GM21529 (cell line): Measurements from ENCODE around the gene ORM2.

Experiments used
- ATAC-seq: cut with Tn5 transposase; IDR thresholded peaks from one replicate; pipeline ENCODE4 v1.9.1; 2021; ENCODE audit not compliant: unreplicated experiment

ORM2 gene

DNA sequence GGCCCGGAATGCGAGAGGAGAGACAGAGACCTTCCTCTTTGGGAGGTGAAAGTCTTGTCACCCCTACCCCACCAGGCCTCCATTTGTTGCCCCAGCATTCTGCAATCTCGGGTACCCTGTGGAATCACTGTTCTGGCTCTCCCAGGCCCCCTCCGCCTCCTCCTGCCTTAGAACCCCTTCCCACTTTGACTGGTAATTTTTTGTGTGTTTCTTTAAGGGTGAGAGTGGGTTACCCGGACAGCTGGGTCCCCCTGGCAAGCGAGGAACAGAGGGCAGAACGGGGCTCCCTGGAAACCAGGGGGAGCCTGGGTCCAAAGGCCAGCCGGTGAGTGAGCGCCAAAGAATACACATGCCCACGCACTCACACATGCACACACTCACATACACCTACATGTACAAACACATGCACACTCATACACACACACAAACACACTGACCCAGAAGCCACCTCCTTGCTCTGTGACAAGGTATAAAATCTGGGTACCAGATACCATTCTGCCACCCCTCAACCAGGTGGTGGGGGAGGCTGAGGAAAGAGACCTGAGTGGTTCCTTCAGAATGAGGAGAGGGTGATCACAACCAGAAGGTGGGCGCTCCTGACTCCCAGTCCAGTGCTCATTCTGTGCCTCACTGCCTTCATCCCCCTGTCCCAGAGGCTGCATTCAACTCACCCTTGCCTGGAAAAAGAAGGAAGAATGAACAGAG, 37.6 kb upstream of the ORM2 start:
- ATAC-seq, result no peak

DNA sequence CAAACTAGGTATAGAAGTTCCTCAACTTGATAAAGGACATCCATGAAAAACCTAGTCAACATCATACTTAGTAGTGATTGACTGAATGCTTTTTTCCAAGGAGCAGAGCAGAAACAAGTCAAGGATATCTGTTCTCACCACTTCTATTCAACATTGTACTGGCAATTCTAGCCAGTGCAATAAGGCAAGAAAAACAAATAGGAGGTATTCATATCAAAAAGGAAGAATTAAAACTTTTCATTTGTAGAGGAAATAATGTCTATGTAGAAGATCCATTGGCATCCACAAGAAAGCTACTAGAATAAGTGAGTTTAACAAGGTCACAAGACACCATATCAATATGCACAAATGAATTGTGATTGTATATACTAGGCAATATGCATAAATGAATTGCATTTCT, 35.0 kb upstream of the ORM2 start:
- no peak for ATAC-seq

DNA sequence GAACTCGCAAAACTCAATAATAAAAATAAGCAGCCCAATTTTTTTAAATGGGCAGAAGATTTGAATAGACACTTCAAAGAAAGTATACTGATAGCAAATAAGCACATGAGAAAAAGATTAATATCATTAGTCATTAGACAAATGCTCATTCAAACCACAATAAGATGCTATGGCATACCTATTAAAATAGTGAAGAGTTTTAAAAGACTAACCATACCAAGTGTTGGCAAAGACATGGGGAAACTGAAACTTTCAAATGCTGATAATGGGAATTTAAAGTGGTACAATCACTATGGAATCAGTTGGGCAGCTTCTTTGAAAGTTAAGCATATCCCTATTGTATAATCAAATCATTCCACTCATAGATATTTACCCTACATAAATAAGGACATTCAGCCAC, 33.3 kb upstream of the ORM2 start:
- ATAC-seq, result no peak

DNA sequence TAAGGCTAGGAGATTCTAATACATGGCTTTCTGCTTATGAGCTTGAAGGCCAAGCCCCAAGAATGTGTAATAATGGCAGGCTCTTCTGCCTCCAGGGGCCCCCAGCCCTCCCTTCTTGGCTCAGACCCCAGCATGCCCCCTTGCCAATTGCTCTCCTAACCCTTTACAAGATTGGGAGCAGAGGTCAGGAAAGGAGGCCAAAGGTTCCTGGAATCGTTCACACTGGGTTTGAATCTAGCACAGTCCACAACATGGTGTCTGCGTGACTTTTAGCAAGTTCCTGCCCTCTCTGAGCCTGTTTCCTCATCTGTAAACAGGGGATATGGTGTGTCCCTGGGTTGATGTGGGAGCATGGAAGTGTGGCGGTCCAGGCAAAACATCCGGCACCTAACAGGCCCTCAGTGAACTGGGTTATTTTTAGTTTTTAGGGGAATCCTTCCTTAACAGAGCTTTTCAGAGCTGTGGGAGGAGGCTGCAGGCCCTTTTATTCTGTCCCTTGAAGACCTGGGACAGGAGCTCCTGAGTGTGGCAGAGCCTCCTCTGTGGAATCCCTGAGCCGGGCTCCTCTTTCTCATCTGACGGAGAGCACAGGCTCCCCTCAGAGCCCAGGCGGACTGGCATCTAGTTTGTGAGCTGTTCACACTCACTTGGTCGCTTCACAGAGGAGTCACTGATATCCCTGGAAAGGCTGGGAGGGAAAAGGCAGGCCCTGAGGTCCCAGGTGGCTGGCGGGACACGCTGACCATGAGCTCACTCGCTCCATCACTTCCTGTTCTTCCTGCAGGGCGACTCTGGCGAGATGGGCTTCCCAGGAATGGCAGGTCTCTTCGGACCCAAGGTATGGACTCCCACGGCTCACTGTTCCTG, 30.1 kb upstream of the ORM2 start:
- no peak for ATAC-seq

DNA sequence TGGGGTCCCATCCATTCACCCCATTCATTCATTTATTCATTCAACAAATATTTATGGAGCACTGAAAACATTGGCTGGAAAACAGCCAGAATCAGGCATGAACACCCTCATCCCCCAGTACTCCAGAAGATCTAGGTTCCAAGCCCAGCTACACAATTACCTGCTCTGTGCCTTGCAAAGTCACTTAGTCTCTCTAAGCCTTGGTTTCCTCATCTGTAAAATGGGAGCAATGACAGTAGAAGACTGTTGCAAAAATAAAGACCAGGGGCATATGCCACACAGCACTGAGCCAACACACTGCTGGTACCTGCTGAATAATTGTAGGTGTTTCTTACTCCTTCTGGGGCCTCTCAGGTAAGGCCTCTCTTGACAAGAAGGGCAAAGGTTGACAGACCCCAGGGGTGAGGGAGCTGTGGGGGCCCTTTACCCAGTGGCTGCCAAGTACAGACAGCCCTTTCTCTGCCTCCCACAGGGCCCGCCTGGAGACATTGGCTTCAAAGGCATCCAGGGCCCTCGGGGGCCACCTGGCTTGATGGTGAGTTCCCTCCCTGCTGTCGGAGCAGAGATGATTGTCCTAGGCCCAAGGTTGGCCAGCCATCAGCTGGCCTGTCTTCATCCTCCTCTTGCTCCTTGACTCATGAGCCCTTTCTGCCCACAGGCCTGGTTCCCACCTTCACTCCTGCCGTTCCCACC, 29.4 kb upstream of the ORM2 start:
- ATAC-seq, result no peak

DNA sequence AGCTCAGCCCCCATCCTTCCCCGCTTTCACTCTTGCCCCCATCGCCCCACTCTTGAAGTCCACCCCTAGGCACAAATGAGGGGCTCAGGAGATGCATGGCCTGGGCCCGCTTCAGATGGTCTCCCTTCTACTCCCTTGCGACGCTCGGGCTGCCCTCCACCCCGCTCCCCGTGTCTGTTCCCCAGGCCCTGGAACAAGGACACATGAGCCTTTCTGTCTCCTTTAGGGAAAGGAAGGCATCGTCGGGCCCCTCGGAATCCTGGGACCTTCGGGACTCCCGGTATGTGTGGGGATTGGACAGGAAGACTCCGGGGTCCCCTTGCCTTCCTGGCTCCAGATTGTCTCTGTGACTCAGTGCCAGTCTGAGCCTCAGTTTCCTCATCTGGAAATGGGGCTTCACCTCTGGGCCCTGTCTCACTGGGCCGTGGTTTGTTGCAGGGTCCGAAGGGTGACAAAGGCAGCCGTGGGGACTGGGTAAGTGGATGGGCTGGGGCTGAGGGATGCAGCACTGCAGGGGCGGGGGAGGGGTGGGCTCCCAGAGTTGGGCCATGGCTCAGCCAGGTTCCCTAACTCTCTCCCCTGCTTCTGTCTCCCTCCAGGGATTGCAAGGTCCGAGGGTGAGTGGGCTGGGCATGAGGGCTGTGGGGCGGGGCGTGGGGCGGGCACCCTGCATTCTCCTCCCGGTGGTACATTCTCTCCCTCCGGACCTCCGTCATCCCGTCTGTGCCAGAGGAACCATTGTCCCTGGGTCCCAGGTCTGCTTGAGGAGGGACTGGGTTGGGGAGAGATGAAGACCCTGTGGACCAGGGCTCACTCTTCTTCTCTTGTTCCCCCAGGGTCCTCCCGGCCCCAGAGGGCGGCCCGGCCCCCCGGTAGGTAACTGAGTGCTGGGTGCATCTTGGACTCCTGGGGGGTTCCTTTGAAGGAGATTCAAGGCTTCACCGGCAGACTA, 28.5 kb upstream of the ORM2 start:
- ATAC-seq, result no peak

DNA sequence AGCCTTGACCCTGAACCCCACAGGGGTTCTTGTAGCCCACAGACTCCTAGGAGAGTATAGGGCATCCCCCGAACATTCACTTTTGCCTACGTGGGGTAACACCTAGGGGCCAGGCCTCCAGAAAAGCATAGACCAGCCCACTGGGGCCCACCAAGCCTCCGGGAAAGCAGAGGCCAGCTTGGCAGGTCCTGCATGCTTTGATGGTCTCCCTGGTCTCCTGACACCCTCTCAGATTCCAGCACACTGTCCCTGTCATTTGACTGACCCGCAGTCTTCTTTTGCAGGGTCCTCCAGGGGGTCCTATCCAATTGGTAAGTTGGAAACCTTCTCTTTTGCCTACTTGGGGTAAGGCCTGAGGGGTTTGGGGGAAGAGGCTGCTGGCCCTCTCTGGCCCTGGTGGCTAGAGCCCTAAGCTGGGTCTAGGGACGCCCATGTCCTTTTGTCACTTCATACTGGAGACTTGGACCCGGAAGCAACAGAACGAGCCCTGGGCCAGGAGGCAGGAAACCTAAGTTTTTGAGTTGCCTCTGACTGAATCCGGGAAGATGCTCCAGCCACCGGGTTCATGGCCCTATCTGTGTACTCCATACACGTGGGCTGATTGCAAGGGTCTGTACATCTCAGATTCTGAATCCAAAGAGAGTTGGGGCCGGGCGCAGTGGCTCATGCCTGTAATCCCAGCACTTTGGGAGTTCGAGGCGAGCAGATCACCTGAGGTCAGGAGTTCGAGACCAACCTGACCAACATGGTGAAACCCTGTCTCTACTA, 27.7 kb upstream of the ORM2 start:
- ATAC-seq, result no peak

DNA sequence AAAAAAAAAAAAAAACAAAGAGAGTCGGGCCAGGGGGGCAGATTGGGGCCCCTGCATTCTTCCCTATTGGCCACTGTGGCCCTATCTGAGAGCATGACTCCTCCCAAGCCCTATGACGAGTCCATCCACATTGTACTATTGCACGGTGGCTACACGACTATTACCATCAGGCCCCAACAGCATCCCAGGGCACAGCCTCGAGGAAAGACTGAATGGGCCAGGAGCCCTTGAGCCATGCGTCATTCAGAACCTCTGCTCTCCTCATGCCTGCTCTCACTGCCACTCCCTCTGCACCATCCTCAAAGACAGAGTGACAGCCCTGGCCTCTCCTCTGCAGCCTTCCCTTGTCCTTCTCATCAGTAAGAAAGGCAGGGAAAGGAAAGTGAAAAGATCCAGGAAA, 26.9 kb upstream of the ORM2 start:
- ATAC-seq, result no peak

DNA sequence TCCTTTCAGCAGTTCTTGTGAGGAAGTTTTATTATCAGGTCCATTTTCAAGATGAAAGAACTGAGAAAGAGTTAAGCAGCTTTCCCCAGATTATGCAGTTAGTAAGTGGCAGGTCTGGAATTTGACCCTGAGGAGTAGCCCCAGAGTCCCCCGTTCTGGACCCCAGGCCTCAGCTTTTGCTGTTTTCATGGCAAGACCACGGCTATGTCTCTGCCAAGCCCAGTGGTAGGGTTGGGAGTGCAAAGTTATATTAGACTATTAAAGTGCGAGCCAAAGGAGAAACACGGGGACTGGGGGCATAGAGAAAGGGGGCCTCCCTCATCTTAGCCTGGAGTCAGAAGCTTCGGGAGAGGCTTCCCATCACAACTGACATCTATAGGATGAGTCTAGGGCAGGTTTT, 26.1 kb upstream of the ORM2 start:
- ATAC-seq, result no peak

DNA sequence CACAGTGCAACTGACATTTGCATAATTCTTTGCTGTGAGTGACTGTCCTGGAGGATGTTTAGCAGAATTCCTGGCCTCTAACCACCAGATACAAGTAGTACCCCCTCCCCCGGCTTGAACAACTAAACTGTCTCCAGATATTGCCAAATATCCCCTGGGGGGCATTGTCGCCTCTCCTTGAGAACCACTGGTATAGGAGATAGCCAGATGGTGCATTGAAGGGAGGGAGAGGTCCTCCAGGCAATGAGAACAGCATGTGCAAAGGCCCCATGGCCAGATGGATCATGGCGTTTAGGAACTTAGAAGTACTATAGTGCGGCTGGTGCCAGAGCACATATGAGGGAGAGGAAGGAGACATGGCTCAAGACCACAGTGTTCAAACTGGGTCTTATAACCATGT, 25.7 kb upstream of the ORM2 start:
- ATAC-seq, result no peak

DNA sequence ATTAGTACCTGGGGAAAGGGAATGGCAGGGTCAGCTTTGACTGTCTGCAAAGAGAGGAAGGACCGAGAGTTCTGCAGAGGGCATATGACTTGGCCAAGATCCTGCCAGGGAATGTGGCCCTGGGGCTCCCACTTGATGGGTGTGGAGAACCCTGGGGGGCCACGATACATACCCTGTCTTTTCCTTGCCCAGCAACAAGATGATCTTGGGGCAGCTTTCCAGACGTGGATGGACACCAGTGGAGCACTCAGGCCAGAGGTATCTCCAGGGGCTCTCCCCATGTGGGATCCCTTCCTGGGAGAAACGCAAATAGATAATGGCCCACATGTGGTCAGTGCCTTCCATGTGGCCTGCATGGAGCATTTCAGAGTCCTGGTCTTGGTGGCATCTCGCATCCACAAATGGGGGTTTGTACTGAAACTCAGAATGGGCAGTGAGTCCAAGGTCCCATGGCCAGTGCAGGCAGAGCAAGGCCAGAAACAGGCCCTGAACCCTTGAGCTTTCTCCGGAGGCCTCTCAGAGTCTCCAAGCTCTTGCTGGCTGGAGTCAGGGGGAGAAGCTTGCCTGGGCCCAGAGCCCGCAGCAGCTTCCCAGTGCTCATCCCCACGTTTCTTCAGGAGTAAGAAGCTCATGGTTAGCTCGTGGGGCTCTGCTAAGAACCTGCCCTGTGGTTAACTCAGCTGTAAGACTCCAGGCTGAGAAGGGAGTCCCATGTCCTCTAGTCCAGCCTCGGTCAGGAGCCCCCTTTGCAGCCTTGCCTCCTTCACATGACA, 25.1 kb upstream of the ORM2 start:
- ATAC-seq, result no peak

DNA sequence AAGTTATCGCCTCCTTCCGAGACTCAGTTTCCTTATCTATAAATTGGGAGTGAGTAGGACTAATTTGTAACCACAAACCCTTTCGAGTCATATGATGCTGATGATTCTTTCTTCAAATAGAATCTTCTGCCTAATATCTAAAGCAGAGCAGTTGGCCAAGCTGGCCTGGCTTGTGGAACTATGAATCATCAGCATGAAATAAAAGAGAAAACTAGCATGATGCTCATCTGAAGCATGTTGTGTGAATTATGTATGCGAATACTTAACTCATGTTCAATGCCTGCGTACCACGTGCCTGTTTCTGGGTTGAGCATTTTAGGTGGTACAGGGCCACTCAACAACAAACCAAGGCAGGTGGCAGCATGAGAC, 21.8 kb upstream of the ORM2 start:
- no peak for ATAC-seq

DNA sequence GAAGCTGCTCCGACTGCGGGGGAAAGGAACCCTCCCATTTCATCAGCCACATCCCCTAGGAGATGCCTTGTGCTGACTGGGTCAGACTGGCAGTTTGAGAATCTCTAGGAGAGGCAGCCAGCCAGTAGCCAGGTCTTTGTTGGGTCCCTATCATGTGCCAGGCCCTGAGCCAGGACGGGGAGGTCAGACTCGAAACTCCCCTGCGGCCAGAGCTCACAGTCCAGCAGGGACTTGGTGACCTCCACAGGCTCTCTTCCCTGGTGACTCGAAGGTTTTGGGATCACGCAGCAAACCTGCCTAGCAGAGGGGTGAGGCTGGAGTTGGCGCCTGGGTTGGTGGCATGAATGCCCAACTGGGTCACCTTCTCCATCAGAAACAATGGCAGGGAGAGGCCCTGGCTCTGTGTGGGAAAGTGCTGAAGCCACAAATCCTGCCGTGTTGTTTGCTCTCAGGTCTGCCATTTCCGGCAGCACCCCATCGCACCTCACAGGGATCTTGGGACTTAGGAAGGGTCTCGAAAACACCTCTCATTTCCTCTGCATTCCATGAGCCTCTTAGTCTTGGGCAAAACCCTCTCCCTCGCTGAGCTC, 21.2 kb upstream of the ORM2 start:
- no peak for ATAC-seq

DNA sequence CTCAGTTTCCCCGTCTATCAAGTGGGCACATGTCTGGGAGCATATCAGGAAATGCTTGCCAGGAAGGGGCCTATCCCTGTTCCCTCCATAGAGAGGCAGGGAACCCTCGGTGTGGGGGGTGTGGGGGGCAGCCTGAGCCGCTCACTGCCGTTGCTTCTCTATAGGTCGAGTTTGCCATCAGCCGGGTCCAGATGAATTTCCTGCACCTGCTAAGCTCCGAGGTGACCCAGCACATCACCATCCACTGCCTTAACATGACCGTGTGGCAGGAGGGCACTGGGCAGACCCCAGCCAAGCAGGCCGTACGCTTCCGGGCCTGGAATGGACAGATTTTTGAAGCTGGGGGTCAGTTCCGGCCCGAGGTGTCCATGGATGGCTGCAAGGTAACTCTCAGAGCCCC, 20.6 kb upstream of the ORM2 start:
- ATAC-seq, result no peak

DNA sequence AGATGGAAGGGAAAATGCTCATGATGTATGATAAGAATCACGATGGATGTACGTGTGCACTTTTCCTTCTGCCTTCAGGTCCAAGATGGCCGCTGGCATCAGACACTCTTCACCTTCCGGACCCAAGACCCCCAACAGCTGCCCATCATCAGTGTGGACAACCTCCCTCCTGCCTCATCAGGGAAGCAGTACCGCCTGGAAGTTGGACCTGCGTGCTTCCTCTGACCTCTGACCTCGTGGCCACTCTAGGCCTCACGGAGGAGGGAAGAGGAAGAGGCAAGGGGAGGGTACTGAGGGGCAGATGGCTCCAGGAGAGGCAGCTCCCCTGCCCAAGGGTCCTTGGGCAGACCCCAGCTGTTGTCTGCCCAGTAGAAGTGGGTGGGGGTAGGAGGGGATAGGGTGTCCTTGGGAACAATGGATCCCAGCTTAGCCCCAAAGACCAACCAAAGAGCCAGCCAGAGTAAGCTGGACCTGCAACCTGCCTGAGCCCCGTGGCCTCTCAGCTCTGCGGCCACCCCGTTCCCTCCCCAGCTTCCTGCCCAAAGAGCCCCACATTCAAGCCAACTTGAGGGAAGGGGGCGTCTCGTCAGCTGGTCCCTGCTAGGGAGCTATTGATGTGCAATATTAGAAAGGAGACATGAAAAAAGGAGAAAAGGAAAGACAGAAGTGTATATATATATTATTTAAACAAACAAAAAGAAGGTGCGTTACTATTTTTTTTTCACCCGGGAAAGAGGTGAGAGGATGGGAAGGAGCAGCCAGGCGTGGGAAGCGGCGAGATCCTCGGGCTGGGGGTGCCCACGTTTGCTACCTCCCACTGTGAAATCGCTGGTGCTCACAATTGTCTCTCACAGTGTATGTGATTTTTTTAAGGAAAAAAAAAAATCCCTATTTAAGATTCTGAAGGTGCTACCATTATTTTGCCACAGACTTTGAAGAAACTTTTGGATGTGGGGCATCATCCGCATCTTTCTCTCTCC, 18.9 kb upstream of the ORM2 start:
- ATAC-seq, result no peak

DNA sequence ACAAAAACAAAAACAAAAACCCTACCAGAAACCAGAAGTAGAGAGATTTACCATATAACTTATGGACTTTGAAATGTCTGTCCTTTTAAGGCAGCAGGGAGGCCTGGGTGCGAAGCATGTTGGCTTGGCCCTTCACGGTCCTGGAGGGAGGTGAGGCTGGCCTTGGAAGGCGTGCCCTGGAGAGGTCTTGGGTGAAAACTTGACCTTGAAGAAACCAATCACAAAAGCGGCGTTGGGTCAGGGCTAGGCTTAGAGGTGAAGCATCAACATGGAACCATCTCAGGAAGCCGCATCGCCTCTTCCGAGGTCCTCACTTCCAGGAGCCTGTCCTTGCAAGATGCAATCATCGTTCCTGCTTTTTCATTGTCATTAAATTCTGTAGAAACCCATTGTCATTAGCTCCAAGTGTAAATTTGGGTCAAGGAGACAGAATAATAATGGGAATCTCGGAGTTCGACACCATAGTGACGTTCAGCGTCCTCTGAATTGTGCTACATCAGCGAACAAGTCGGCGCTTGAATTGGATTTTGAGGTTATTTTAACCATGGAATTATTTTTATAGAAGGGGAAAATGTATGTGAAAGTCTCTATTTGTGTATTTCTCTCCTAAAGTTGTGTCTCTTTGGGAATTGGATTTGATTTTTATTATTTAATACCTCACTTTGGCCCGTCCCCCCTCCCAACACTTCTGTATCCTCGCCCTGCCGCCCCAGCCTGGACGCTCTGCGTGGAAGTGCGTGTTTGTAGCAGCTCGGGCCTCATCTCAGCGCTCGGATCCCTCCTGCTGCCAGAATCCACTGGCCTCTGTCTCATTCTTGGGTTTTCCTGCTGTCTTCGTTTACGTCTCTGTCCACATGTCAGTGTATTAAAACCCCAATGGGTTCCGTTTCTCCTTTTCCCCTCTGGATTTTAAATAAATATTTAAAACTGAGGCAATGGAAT, 17.8 kb upstream of the ORM2 start:
- no peak for ATAC-seq

DNA sequence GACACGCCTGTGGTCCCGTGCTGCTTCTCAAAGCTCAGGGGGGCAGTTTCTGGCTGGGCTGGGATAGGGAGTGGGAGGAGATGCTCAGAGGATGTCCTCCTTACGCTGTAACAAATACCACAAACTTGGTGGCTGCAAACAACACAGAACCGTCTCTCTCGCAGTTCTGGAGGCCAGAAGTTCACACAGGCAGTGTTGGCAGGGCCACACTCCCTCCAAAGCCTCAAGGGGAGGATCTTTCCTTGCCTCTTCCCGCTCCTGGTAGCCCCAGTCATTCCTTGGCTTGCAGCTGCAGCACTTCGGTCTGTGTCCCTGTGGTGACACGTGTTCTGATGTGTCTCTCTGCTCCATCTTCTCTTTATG, 17.2 kb upstream of the ORM2 start:
- no peak for ATAC-seq
